Measurements from ENCODE around the gene SLX9.

The SLX9 gene

GRCh38 chr21:44996096-44996495 lies 56.3 kb downstream of the SLX9 start:
- no peak overlapping the region for H3K27ac ChIP-seq
- TF ChIP-seq ZFX (IDR thresholded peaks at IDR 0.05; ENCODE audit: borderline replicate concordance): no peak
- no peak for TF ChIP-seq CTCF (IDR thresholded peaks at IDR 0.05)

GRCh38 chr21:44996501-44996921 lies 56.7 kb downstream of the SLX9 start:
- no peak for TF ChIP-seq ZFX (IDR thresholded peaks at IDR 0.05; ENCODE audit: borderline replicate concordance)
- TF ChIP-seq CTCF (IDR thresholded peaks at IDR 0.05): no peak
- no peak overlapping the region for H3K27ac ChIP-seq

GRCh38 chr21:44996983-44997936 lies 57.4 kb downstream of the SLX9 start:
- no peak overlapping the region for H3K27ac ChIP-seq
- TF ChIP-seq ZFX (IDR thresholded peaks at IDR 0.05; ENCODE audit: borderline replicate concordance) (no peak), CTCF (IDR thresholded peaks at IDR 0.05) (no peak)

GRCh38 chr21:44998086-44998620 lies 58.3 kb downstream of the SLX9 start:
- no peak overlapping the region for H3K27ac ChIP-seq
- TF ChIP-seq ZFX (IDR thresholded peaks at IDR 0.05; ENCODE audit: borderline replicate concordance): no peak
- no peak for TF ChIP-seq CTCF (IDR thresholded peaks at IDR 0.05)

- TF ChIP-seq CTCF (IDR thresholded peaks at IDR 0.05) (no peak), ZFX (IDR thresholded peaks at IDR 0.05; ENCODE audit: borderline replicate concordance) (no peak)
- no peak overlapping the region for H3K27ac ChIP-seq
Observed at GRCh38 chr21:44998621-44999427, 59.0 kb downstream of the SLX9 start.

GRCh38 chr21:44999428-44999971 lies 59.7 kb downstream of the SLX9 start:
- H3K27ac ChIP-seq: no peak overlapping the region
- TF ChIP-seq CTCF (IDR thresholded peaks at IDR 0.05) (no peak), ZFX (IDR thresholded peaks at IDR 0.05; ENCODE audit: borderline replicate concordance) (no peak)
